ENCODE measurements around the gene KCTD7.
A peak's percentile ranks its signal among the peaks of the same experiment; 100 is the strongest.
"Not testable (repeated sequence)": the region's sequence is repeated elsewhere in the genome, so short reads cannot be mapped to it uniquely, and the experiment has no call there.

KCTD7 gene

GRCh38 chr7:66654275-66655112 is 25.8 kb downstream of the KCTD7 start:
- peak; percentile 97 to 98 for DNase-seq

DNA sequence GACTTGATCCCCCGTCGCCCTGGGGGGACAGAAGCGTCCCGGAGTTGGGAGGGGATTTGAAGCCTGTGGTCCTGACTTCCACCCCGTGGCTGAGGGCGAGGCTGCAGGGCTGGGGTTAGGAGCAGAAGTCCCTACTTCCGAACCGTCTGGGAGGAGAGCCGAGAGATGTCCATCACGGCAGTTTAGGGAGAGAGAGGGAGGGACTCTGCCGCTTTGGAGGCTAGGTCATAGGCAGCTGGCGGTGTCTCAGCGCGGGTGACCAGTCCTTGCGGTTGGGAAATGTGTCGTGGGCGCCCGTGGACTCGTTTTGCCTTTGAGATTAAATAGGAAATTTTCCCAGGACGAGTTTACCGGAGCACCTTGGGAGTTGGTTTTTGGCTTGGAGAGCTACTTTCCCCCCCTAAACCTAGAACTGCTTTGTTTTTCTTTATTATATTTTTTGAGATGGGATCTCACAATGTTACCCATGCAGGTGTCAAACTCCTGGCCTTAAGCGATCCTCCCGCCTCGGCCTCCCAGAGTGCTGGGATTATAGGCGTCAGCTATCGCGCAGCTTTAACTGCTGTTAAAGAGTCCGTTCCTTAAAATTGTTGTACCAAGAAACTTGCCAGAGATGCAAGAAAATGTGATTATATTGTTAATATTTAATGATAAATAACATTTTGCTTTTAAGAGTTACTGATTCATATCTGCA is 26.6 kb downstream of the KCTD7 start:
- DNase-seq = not testable (repeated sequence)

GRCh38 chr7:66655826-66656485 is 27.3 kb downstream of the KCTD7 start:
- not testable (repeated sequence) for DNase-seq

DNA sequence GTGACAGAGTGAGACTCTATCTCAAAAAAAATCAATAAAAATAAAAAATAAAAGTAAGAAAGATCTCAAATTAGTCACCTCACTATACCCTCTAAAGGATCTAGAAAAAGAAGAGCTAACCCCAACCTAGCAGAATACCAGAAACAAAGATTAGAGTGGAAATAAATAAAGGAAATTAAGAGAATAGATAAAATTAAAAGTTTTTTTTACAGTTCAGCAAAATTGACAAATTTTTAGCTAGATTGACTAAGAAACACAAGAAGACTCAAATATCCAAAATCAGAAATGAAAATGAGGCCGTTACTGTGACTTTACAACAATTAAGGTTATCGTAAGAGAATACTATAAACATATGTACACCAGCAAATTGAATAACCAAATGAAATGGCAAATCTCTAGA is 29.1 kb downstream of the KCTD7 start:
- DNase-seq = no peak

DNA sequence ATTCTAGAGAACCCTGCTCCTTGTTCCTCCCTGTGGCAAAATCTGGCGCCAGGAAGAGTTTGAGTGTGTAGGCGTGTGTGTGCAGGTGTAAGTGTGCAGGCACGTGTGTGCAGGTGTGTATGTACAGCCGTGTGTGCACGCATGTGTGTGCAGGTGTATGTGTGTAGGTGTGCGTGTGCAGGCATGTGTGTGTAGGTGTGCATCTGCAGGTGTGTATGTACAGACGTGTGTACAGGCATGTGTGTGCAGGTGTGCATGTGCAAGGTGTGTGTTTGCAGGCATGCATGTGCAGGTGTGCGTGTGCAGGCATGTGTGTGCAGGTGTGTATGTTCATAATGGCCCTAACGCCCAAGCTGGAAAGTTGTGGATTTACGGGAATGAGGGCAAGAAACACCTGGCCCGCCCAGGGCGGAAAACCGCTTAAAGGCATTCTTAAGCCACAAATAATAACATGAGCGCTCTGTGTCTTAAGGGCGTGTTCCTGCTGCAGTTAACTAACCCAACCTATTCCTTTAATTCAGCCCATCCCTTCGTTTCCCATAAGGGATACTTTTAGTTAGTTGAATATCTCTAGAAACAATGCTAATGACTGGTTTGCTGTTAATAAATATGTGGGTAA is 34.1 kb downstream of the KCTD7 start:
- DNase-seq = no peak

- no peak for DNase-seq
Observed at GRCh38 chr7:66664590-66665293, 36.1 kb downstream of the KCTD7 start.

DNA sequence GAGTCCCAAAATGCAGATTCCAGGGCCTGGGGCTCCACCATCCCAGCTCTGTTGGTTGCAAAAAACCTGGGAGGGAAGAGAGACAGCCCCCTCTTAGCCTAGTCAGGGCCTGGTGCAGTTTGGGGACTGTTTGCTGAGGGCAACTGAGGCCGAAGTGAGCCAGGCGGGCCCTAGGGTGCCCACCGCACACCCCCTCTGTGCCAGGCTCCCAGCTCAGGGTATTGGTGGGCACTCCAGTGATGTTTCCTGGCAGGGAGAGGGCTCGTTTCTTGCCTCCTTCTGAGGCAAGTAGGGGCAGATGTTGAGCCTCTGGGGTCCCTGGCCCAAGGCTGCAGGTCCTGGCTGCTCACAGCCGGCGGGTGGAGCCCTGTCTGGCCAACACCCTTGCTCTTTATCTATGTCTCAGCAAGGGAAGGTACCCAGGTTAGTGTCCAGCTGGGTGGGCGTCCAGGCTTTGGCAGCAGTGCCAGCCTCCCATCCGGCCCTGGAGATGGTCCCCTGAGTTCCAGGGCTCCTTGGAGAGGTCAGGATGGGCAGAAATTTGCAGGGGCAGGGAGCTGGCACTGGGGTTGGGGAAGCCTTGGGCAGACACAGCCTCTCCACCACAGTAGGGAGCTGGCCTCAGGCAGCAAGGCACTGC is 37.8 kb downstream of the KCTD7 start:
- DNase-seq = no peak

DNA sequence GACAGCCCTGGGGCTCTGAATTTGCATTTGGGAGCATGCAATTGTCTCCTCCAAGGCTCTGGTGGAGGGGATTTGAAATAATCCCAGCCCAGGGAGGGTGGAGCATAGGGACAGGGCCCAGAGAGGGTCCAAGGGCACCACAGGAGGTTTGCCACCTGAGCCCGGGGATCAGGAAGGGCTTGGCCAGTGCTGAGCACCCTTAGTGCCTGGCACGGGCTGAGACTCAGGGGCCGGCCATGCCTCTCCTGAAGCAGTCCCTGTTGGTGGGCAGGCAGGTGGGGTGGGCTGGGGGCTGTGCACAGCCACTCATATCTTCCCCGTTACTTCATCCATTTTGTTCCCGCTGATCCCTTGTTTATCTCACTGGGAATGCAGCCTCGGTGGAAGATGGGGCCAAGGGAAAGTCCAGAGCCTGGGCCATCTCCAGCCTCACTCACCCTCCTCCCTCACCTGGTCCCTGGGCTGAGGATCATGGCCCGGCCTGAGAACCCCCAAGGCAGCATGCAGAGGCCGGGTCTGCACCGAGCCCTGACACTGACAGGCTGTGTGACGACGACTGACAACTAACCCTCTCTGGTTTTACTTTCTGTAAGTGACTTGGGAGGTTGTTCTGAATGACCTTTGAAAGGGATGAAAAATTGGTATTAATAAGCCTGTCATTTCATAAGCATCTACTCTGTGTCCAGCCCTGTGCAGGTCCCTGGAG is 38.5 kb downstream of the KCTD7 start:
- DNase-seq = no peak

DNA sequence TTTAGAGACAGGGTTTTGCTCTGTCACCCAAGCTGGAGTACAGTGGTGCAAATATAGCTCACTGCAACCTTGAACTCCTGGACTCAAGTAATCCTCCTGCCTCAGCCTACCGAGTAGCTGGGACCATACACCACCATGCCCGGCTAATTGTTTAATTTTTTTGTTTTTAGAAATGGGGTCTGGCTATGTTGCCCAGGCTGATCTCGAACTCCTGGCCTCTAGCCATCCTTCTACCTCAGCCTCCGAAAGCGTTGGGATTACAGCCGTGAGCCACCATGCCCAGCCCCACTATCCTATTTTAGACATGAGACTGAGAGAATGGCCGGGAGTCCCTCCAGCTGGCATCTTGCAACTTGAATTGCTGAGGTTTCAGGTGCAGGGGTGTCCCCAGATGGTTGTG is 39.4 kb downstream of the KCTD7 start:
- DNase-seq = no peak

- no peak for DNase-seq
Observed at GRCh38 chr7:66668677-66669076, 40.0 kb downstream of the KCTD7 start.

GRCh38 chr7:66669088-66669487 is 40.4 kb downstream of the KCTD7 start:
- no peak for DNase-seq

DNA sequence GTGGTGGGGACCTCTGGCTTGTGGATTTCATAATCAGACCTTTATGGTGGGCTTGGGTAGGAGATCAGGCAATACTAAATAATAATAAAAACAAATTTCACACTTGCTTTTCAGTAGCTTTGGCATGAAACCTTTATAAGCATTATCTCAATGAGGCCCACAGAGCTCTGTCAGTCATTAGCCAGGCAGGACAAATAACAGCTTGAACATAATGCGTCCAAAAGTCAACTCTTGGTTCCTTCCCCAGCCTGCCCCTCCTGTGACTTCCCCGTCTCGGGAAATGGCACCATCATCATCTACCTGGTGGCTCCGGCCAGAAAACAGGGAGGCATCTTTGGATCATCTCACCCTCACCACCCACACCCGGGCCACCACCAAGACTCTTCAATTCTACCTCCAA is 40.8 kb downstream of the KCTD7 start:
- no peak for DNase-seq

- DNase-seq = no peak
Observed at GRCh38 chr7:66671034-66671433, 42.4 kb downstream of the KCTD7 start.

GRCh38 chr7:66671486-66671885 is 42.8 kb downstream of the KCTD7 start:
- DNase-seq = not testable (repeated sequence)

DNA sequence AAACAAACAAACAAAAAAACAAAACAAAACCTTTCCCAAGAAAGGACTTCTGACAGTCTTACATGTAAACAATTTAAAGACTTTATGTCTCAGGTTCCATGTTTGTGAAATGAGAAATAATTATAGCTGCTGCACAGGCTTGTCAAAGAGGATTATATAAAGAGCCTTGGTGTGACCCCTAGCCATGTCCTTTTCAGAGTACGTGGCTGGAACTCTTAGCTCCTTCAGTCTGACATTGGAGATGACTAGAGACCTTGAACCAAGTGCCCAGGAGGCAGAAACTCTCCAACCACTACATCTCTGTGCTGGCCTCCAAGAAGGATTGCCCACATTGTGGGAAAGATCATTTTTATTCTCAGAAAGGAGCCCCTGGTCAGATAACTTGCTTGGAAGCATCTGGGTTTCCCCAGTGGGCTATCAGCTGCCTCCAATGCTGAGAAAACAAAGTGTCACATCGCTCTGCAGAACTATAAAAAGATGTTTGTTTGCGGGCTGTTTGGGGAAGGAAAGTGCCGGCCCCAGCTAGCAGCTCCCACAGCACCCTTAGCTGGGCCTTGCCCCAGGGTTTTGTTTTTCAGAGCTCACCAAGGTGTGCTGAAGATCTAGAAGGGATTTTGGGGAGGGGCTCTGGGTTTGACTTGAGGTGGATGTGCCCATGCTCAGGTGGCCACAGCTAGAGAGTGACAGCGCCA is 43.9 kb downstream of the KCTD7 start:
- not testable (repeated sequence) for DNase-seq

GRCh38 chr7:66673124-66673640 is 44.5 kb downstream of the KCTD7 start:
- peak in 1 of 2 donors; percentile 13 for DNase-seq

- no peak for DNase-seq
Observed at GRCh38 chr7:66679633-66680244, 51.1 kb downstream of the KCTD7 start.

DNA sequence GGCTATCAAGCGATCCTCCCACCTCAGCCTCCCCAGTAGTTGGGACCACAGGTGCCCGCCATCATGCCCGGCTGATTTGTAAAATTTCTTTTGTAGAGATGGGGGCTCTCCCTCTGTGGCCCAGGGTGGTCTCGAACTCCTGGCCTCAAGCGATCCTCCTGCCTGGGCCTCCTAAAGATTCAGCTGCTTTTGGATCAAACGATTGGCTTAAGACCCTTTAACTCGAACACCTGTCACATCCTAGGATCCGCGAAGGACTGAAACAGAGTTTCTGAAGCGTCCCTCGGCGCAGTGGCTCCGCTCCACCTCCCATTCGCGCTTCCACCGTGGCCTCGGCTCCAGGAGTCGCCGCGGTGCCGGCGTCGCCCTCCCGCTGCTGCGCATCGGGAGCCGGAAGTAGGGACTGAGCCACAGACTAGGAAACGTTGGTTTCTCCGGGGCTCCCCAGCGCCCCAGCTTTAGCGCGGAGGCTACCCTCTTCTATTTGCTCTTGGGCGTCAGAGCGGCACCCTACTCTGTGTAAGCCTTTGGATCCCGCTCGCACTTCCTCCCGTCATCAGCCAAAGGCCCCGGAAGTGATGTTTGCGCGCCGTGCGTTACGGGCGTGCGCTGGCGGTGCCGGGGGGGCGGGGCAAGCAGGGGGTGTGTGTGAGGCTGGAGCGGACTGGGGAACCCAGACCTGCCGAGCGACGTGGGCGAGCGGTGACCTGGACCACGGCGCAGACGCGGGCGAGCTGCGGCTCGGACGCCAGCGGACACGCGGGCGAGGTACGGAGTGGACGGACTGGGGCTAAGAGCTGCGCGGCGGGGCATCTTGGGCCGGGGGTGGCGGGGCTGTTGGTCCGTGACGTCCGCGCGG is 53.0 kb downstream of the KCTD7 start:
- DNase-seq = peak; percentile 95 to 99

Measured in stimulated activated CD4-positive, alpha-beta T cell treated with anti-CD3 and anti-CD28 coated beads, Interleukin-2, amount 100 ng/mL, for 24 hours (primary cell).